Adrenal gland (tissue), 5 donors: Measurements from ENCODE around the gene CFAP53.

Experiments used
- POLR2A ChIP-seq, 2 donors: fragments of 450-650 bp; IDR thresholded peaks; one replicate each; pipeline ENCODE4 v1.6.1; 2017; ENCODE audit warnings: antibody characterized with exemption in 2 of 2, mild to moderate bottlenecking in 2 of 2, moderate library complexity in 1 of 2
- TF ChIP-seq, protein P1 (sequence below), 6 experiments: fragments of 450-650 bp in 4 of 6; fragments of 200-600 bp in 2 of 6; sonication (generic) in 1 of 6; IDR thresholded peaks; 1 replicate in 5 of 6; 2 replicates in 1 of 6; pipeline versions ENCODE4 v1.5.1 to v1.8.0; 2016 to 2021; ENCODE audit warnings: antibody characterized with exemption in 6 of 6, mild to moderate bottlenecking in 2 of 6, moderate library complexity in 1 of 6
- donor health status: DM: no; HTN: no; CAD: no.

GRCh38 chr18:50272568-50272967 is 6.3 kb upstream of the CFAP53 start:
- TF ChIP-seq, protein P1, sequence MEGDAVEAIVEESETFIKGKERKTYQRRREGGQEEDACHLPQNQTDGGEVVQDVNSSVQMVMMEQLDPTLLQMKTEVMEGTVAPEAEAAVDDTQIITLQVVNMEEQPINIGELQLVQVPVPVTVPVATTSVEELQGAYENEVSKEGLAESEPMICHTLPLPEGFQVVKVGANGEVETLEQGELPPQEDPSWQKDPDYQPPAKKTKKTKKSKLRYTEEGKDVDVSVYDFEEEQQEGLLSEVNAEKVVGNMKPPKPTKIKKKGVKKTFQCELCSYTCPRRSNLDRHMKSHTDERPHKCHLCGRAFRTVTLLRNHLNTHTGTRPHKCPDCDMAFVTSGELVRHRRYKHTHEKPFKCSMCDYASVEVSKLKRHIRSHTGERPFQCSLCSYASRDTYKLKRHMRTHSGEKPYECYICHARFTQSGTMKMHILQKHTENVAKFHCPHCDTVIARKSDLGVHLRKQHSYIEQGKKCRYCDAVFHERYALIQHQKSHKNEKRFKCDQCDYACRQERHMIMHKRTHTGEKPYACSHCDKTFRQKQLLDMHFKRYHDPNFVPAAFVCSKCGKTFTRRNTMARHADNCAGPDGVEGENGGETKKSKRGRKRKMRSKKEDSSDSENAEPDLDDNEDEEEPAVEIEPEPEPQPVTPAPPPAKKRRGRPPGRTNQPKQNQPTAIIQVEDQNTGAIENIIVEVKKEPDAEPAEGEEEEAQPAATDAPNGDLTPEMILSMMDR (IDR thresholded peaks at IDR 0.05), result no peak
- TF ChIP-seq POLR2A (IDR thresholded peaks at IDR 0.05), result no peak
